Measurements from ENCODE around the gene HSD17B4. TPM values are rescaled to one million over a fixed set of nuclear protein-coding genes. Genes with fewer than 3 reads are reported as not detected.

HSD17B4 gene
- total and polyA plus RNA-seq, 2 of the 13 experiments (the other 11 are each of a cell fraction or from before 2014, with no cell fraction given) = 178 to 399 TPM

GRCh38 chr5:119435436-119436132 is 16.7 kb upstream of the HSD17B4 start (continued):
- TF ChIP-seq ZNF362 (CRISPR knock-in tag; IDR thresholded peaks at IDR 0.05; ENCODE audit: borderline replicate concordance) (no peak), ZNF597 (CRISPR knock-in tag; IDR thresholded peaks at IDR 0.05) (no peak), CTCF (CRISPR knock-in tag; IDR thresholded peaks at IDR 0.05) (peak; percentile 82), ZFP91 (CRISPR knock-in tag; IDR thresholded peaks at IDR 0.05; ENCODE audit: borderline replicate concordance) (peak; percentile 23; the same call in 1 of the 2 replicates), ZNF687 (CRISPR knock-in tag; IDR thresholded peaks at IDR 0.05) (no peak), NKX3-1 (CRISPR knock-in tag; IDR thresholded peaks at IDR 0.05) (no peak), DDIT3 (CRISPR knock-in tag; IDR thresholded peaks at IDR 0.05) (no peak), TEAD3 (CRISPR knock-in tag; optimal IDR thresholded peaks at IDR 0.05; ENCODE audit: borderline replicate concordance) (peak; percentile 28), SOX6 (IDR thresholded peaks at IDR 0.05) (no peak), SOX6 (CRISPR knock-in tag; IDR thresholded peaks at IDR 0.05) (0 out of 2 replicates have a peak, but pooled peaks have one; percentile 10), PRDM15 (CRISPR knock-in tag; IDR thresholded peaks at IDR 0.05) (no peak), PLRG1 (conservative IDR thresholded peaks at IDR 0.05) (no peak), ELF3 (CRISPR knock-in tag; IDR thresholded peaks at IDR 0.05) (peak; percentile 49; the same call in 1 of the 2 replicates), PPARG (CRISPR knock-in tag; conservative IDR thresholded peaks at IDR 0.05) (0 out of 2 replicates have a peak, but pooled peaks have one; percentile 33)
